Skeletal muscle tissue (tissue), 4 donors: Measurements from ENCODE around the gene REV1. TPM values are rescaled to one million over a fixed set of nuclear protein-coding genes. Genes with fewer than 3 reads are reported as not detected.

Experiments used
- H3K27ac ChIP-seq: one replicate; pipeline ENCODE4 v1.7.0; 2013; ENCODE audit warnings: mild to moderate bottlenecking, low read depth, low read length, inconsistent platforms
- H3K27me3 ChIP-seq, 3 donors: one replicate each; pipeline ENCODE4 v1.7.0; 2013; ENCODE audit warnings: low read length in 3 of 3; ENCODE audit not compliant: control insufficient read depth in 3 of 3, insufficient read depth in 3 of 3
- H3K36me3 ChIP-seq, 3 donors: one replicate each; pipeline ENCODE4 v1.7.0; 2013; ENCODE audit warnings: low read length in 3 of 3; ENCODE audit not compliant: control insufficient read depth in 3 of 3, insufficient read depth in 3 of 3
- H3K4me1 ChIP-seq, 3 donors: one replicate each; pipeline ENCODE4 v1.7.0; 2013; ENCODE audit warnings: low read length in 3 of 3, mild to moderate bottlenecking in 3 of 3; ENCODE audit not compliant: control insufficient read depth in 3 of 3, insufficient read depth in 3 of 3
- H3K4me3 ChIP-seq, 3 donors: one replicate each; pipeline ENCODE4 v1.7.0; 2013; ENCODE audit warnings: low read length in 3 of 3
- H3K9ac ChIP-seq, 3 donors: one replicate each; pipeline ENCODE4 v1.7.0; 2013; ENCODE audit warnings: low read length in 3 of 3, mild to moderate bottlenecking in 3 of 3, moderate library complexity in 2 of 3, low read depth in 1 of 3
- H3K9me3 ChIP-seq, 3 donors: one replicate each; pipeline ENCODE4 v1.7.0; 2013; ENCODE audit warnings: low read length in 3 of 3; ENCODE audit not compliant: control insufficient read depth in 3 of 3
- total RNA-seq: library from RNA; depleted of rRNA; stranded (reverse); fragments of >200 nt; gene quantifications from one replicate; pipeline ENCODE4 v1.2.3, GENCODE V29; 2014
- donor health status: Osteomylitis.

REV1 gene
- total RNA-seq, 1 donor from 2014 or later = 59.0 TPM

- Histone ChIP-seq H3K9ac (no peak overlapping the region), H3K4me3 (no peak overlapping the region), H3K27ac (no peak overlapping the region), H3K4me1 (peaks cover 0 to 2% (median 0%) of the 10 kb centered on the region in 3 donors), H3K36me3 (peaks cover 7 to 15% (median 11%) of the 10 kb centered on the region in 3 donors), H3K27me3 (no peaks in the 10 kb centered on the region), H3K9me3 (no peaks in the 10 kb centered on the region)
Measured at GRCh38 chr2:99461828-99462483, 27.9 kb downstream of the REV1 start.

- no peaks in the 10 kb centered on the region for H3K4me1 ChIP-seq
- no peaks in the 10 kb centered on the region for H3K27me3 ChIP-seq
- peaks cover 11 to 25% (median 24%) of the 10 kb centered on the region in 3 donors for H3K36me3 ChIP-seq
- no peaks in the 10 kb centered on the region for H3K9me3 ChIP-seq
- no peak overlapping the region for H3K27ac ChIP-seq
- H3K4me3 ChIP-seq = no peak overlapping the region
- no peak overlapping the region for H3K9ac ChIP-seq
Measured at GRCh38 chr2:99458529-99458928, 31.3 kb downstream of the REV1 start.

- H3K36me3 ChIP-seq = peaks cover 4 to 23% (median 16%) of the 10 kb centered on the region in 3 donors
- no peak overlapping the region for H3K9ac ChIP-seq
- H3K4me3 ChIP-seq = no peak overlapping the region
- no peak overlapping the region for H3K27ac ChIP-seq
- peaks cover 0 to 5% (median 3%) of the 10 kb centered on the region in 3 donors for H3K4me1 ChIP-seq
- no peaks in the 10 kb centered on the region for H3K27me3 ChIP-seq
- H3K9me3 ChIP-seq = no peaks in the 10 kb centered on the region
Measured at GRCh38 chr2:99451686-99452085, 38.1 kb downstream of the REV1 start.

- Histone ChIP-seq H3K27me3 (no peaks in the 10 kb centered on the region), H3K9me3 (no peaks in the 10 kb centered on the region), H3K36me3 (peaks cover 4 to 23% (median 16%) of the 10 kb centered on the region in 3 donors), H3K9ac (no peak overlapping the region), H3K4me3 (no peak overlapping the region), H3K4me1 (peaks cover 0 to 5% (median 3%) of the 10 kb centered on the region in 3 donors), H3K27ac (no peak overlapping the region)
Measured at GRCh38 chr2:99451280-99451679, 38.5 kb downstream of the REV1 start.

GRCh38 chr2:99450199-99450598 lies 39.6 kb downstream of the REV1 start:
- Histone ChIP-seq H3K27ac (no peak overlapping the region), H3K9me3 (no peaks in the 10 kb centered on the region), H3K27me3 (no peaks in the 10 kb centered on the region), H3K36me3 (peaks cover 0 to 18% (median 7%) of the 10 kb centered on the region in 3 donors), H3K4me1 (peaks cover 0 to 5% (median 3%) of the 10 kb centered on the region in 3 donors), H3K9ac (peak overlapping the region in 1 of 3 donors; percentile 10), H3K4me3 (no peak overlapping the region)

- H3K36me3 ChIP-seq = peaks cover 0 to 13% (median 4%) of the 10 kb centered on the region in 3 donors
- no peak overlapping the region for H3K4me3 ChIP-seq
- H3K4me1 ChIP-seq = peaks cover 0 to 5% (median 3%) of the 10 kb centered on the region in 3 donors
- H3K27ac ChIP-seq = no peak overlapping the region
- no peaks in the 10 kb centered on the region for H3K9me3 ChIP-seq
- no peaks in the 10 kb centered on the region for H3K27me3 ChIP-seq
- H3K9ac ChIP-seq = no peak overlapping the region
Measured at GRCh38 chr2:99448556-99448955, 41.3 kb downstream of the REV1 start.

GRCh38 chr2:99445065-99445464 lies 44.8 kb downstream of the REV1 start:
- H3K4me1 ChIP-seq = peaks cover 0 to 5% (median 3%) of the 10 kb centered on the region in 3 donors
- H3K27ac ChIP-seq = no peak overlapping the region
- H3K4me3 ChIP-seq = no peak overlapping the region
- no peaks in the 10 kb centered on the region for H3K9me3 ChIP-seq
- H3K27me3 ChIP-seq = no peaks in the 10 kb centered on the region
- H3K9ac ChIP-seq = no peak overlapping the region
- peaks cover 0 to 10% (median 0%) of the 10 kb centered on the region in 3 donors for H3K36me3 ChIP-seq

- Histone ChIP-seq H3K9ac (no peak overlapping the region), H3K9me3 (no peaks in the 10 kb centered on the region), H3K36me3 (peaks cover 0 to 9% (median 0%) of the 10 kb centered on the region in 3 donors), H3K27ac (no peak overlapping the region), H3K4me1 (peaks cover 0 to 3% (median 2%) of the 10 kb centered on the region in 3 donors), H3K27me3 (no peaks in the 10 kb centered on the region), H3K4me3 (no peak overlapping the region)
Measured at GRCh38 chr2:99444222-99444621, 45.6 kb downstream of the REV1 start.

GRCh38 chr2:99442837-99443236 lies 47.0 kb downstream of the REV1 start:
- Histone ChIP-seq H3K27ac (no peak overlapping the region), H3K4me1 (no peaks in the 10 kb centered on the region), H3K9me3 (no peaks in the 10 kb centered on the region), H3K27me3 (no peaks in the 10 kb centered on the region), H3K9ac (no peak overlapping the region), H3K36me3 (peaks cover 7 to 18% (median 8%) of the 10 kb centered on the region in 3 donors), H3K4me3 (no peak overlapping the region)

- Histone ChIP-seq H3K27ac (no peak overlapping the region), H3K36me3 (peaks cover 8 to 22% (median 11%) of the 10 kb centered on the region in 3 donors), H3K9ac (no peak overlapping the region), H3K27me3 (no peaks in the 10 kb centered on the region), H3K9me3 (no peaks in the 10 kb centered on the region), H3K4me3 (no peak overlapping the region), H3K4me1 (no peaks in the 10 kb centered on the region)
Measured at GRCh38 chr2:99439971-99440505, 49.8 kb downstream of the REV1 start.
